GM23338 (cell line): Measurements from ENCODE around the gene SLC17A6. TPM values are rescaled to one million over a fixed set of nuclear protein-coding genes. Genes with fewer than 3 reads are reported as not detected.

Experiments
- ATAC-seq: fragments of 200-7000 bp; cut with Tn5 transposase; 3 replicates; pipeline ENCODE4 v1.9.1; 2020
- DNase-seq: peaks from one replicate; pipeline ENCODE4 v3.0.0-alpha.2; 2015; ENCODE audit warnings: low spot score
- H2AFZ ChIP-seq: fragments of 200-600 bp; sonication (generic); 2 replicates; pipeline ENCODE4 v1.8.0; 2016; ENCODE audit warnings: antibody characterized with exemption, mild to moderate bottlenecking, moderate library complexity
- H3F3A ChIP-seq: fragments of 200-600 bp; sonication (generic); replicated peaks from 2 replicates; pipeline ENCODE4 v1.8.0; 2017; ENCODE audit warnings: antibody characterized with exemption, mixed run types, low read depth
- H3K27ac ChIP-seq: fragments of 200-600 bp; sonication (generic); 2 replicates; pipeline ENCODE4 v1.6.1; 2016; ENCODE audit warnings: low read depth
- H3K27me3 ChIP-seq: fragments of 200-600 bp; sonication (generic); 2 replicates; pipeline ENCODE4 v1.8.0; 2016; ENCODE audit warnings: mild to moderate bottlenecking, mixed run types, moderate library complexity; ENCODE audit not compliant: insufficient read depth
- H3K36me3 ChIP-seq: fragments of 200-600 bp; sonication (generic); 2 replicates; pipeline ENCODE4 v1.8.0; 2016; ENCODE audit warnings: mild to moderate bottlenecking; ENCODE audit not compliant: insufficient read depth
- H3K4me1 ChIP-seq: fragments of 200-600 bp; sonication (generic); 2 replicates; pipeline ENCODE4 v1.8.0; 2016; ENCODE audit warnings: mild to moderate bottlenecking, moderate library complexity; ENCODE audit not compliant: insufficient read depth
- H3K4me2 ChIP-seq: fragments of 200-600 bp; sonication (generic); 2 replicates; pipeline ENCODE4 v1.7.1; 2017; ENCODE audit warnings: mixed run types
- H3K4me3 ChIP-seq: fragments of 200-600 bp; sonication (generic); 2 replicates; pipeline ENCODE4 v1.6.1; 2016; ENCODE audit warnings: mixed run types
- H3K79me2 ChIP-seq: fragments of 200-600 bp; sonication (generic); replicated peaks from 2 replicates; pipeline ENCODE4 v1.8.0; 2017; ENCODE audit warnings: mild to moderate bottlenecking; ENCODE audit not compliant: insufficient read depth
- H3K9me2 ChIP-seq: fragments of 200-600 bp; sonication (generic); 2 replicates; pipeline ENCODE4 v1.8.0; 2017; ENCODE audit not compliant: insufficient read depth
- H4K20me1 ChIP-seq: fragments of 200-600 bp; sonication (generic); replicated peaks from 2 replicates; pipeline ENCODE4 v1.8.0; 2017; ENCODE audit warnings: mild to moderate bottlenecking; ENCODE audit not compliant: insufficient read depth
- H3K27ac Mint-ChIP-seq: 2 replicates; pipeline ENCODE4 v1.8.0; 2020; ENCODE audit warnings: inconsistent platforms, mild to moderate bottlenecking, moderate library complexity, mixed read lengths
- H3K27me3 Mint-ChIP-seq: 3 replicates; pipeline ENCODE4 v1.8.0; 2022; ENCODE audit warnings: low read depth, mild to moderate bottlenecking, moderate library complexity, mixed read lengths, inconsistent platforms; ENCODE audit not compliant: insufficient read depth, poor library complexity
- H3K36me3 Mint-ChIP-seq: 3 replicates; pipeline ENCODE4 v1.8.0; 2021; ENCODE audit warnings: low read depth, mild to moderate bottlenecking, inconsistent platforms, moderate library complexity, mixed read lengths
- H3K4me1 Mint-ChIP-seq: 3 replicates; pipeline ENCODE4 v1.8.0; 2020; ENCODE audit warnings: mild to moderate bottlenecking, inconsistent platforms, mixed read lengths
- H3K4me3 Mint-ChIP-seq: 3 replicates; pipeline ENCODE4 v1.8.0; 2021; ENCODE audit warnings: moderate library complexity, mild to moderate bottlenecking, inconsistent platforms, mixed read lengths
- H3K9me3 Mint-ChIP-seq: 3 replicates; pipeline ENCODE4 v1.8.0; 2020; ENCODE audit warnings: moderate library complexity, mild to moderate bottlenecking, inconsistent platforms, mixed read lengths
- CREB1 ChIP-seq: fragments of 250-450 bp; sonication (Bioruptor Pico); IDR thresholded peaks from 2 replicates; pipeline ENCODE4 v1.5.0; 2020; ENCODE audit warnings: low read depth, mild to moderate bottlenecking, moderate library complexity
- CTCF ChIP-seq, 2 experiments: fragments of 200-600 bp in 1 of 2; sonication (generic) in 1 of 2; conservative IDR thresholded peaks; 2 replicates each; pipeline versions ENCODE4 v1.5.1 to v1.6.1; 2016 to 2017; ENCODE audit warnings: antibody characterized with exemption in 2 of 2, low read depth in 2 of 2, mild to moderate bottlenecking in 2 of 2, moderate library complexity in 1 of 2
- ETS1 ChIP-seq: IDR thresholded peaks from 2 replicates; pipeline ENCODE4 v1.6.1; 2016; ENCODE audit warnings: antibody characterized with exemption
- EZH2 ChIP-seq: fragments of 200-600 bp; sonication (generic); IDR thresholded peaks from one replicate; pipeline ENCODE4 v1.8.0; 2017; ENCODE audit warnings: antibody characterized with exemption, mild to moderate bottlenecking, low read depth; ENCODE audit not compliant: unreplicated experiment
- EZH2phosphoT487 ChIP-seq: fragments of 200-600 bp; sonication (generic); IDR thresholded peaks from one replicate; pipeline ENCODE4 v1.8.1; 2018; ENCODE audit warnings: antibody characterized with exemption; ENCODE audit not compliant: unreplicated experiment
- JUNB ChIP-seq: IDR thresholded peaks from one replicate; pipeline ENCODE4 v1.6.1; 2016; ENCODE audit warnings: antibody characterized with exemption; ENCODE audit not compliant: unreplicated experiment
- POLR2AphosphoS5 ChIP-seq: IDR thresholded peaks from 2 replicates; pipeline ENCODE4 v1.6.1; 2016; ENCODE audit warnings: antibody characterized with exemption, low read depth
- STAT1 ChIP-seq: IDR thresholded peaks from one replicate; pipeline ENCODE4 v1.6.1; 2016; ENCODE audit warnings: antibody characterized with exemption; ENCODE audit not compliant: unreplicated experiment
- ZNF114 ChIP-seq: fragments of 250-450 bp; sonication (Bioruptor Pico); IDR thresholded peaks from 2 replicates; pipeline ENCODE4 v1.5.0; 2020; ENCODE audit warnings: mild to moderate bottlenecking, moderate library complexity
- ZNF462 ChIP-seq: fragments of 250-450 bp; sonication (Bioruptor Pico); IDR thresholded peaks from 2 replicates; pipeline ENCODE4 v1.5.0; 2020; ENCODE audit warnings: mild to moderate bottlenecking, moderate library complexity
- polyA plus RNA-seq: library from polyadenylated mRNA; unstranded; fragments of >200 nt; fragmentation: Nextera tagmentation; extraction: Ambion mirVana; gene quantifications from 2 replicates; pipeline ENCODE4 v1.2.1, GENCODE V29; 2016
- total RNA-seq: library from RNA; depleted of rRNA; stranded (reverse); fragments of >200 nt; shearing (Covaris generic); gene quantifications from 2 replicates; pipeline ENCODE4 v1.2.3, GENCODE V29; 2014

Gene SLC17A6
- total and polyA plus RNA-seq, 2 experiments from 2014 or later, result 0.31 TPM

GRCh38 chr11:22407921-22408320, 69.7 kb downstream of the SLC17A6 start:
- Histone ChIP-seq H4K20me1 (no peaks in the 10 kb centered on the region), H3K4me1 (peaks cover 16% of the 10 kb centered on the region), H3K27ac (no peak overlapping the region), H3F3A (no peaks in the 10 kb centered on the region), H3K27me3 (no peaks in the 10 kb centered on the region), H3K79me2 (no peaks in the 10 kb centered on the region), H3K4me3 (no peak overlapping the region), H3K4me2 (no peak overlapping the region), H3K36me3 (no peaks in the 10 kb centered on the region), H2AFZ (peak overlapping the region; percentile 34; the same call in 1 of the 2 replicates), H3K9me2 (peaks cover 8% of the 10 kb centered on the region; the same call in 1 of the 2 replicates)
- ATAC-seq (peak; percentile 41; the same call in 1 of the 3 replicates), DNase-seq (peak; percentile 15)
- H3K9me3 Mint-ChIP-seq, result no peaks in the 10 kb centered on the region
- TF ChIP-seq JUNB (no peak), ZNF114 (no peak)
- peaks cover 22% of the 10 kb centered on the region for H3K4me1 Mint-ChIP-seq
- no peak overlapping the region for H3K4me3 Mint-ChIP-seq
- no peaks in the 10 kb centered on the region for H3K27me3 Mint-ChIP-seq
- H3K27ac Mint-ChIP-seq, result no peak overlapping the region
- no peaks in the 10 kb centered on the region for H3K36me3 Mint-ChIP-seq

- ATAC-seq (no peak), DNase-seq (no peak)
- no peaks in the 10 kb centered on the region for H3K4me1 ChIP-seq
- no peaks in the 10 kb centered on the region for H3F3A ChIP-seq
- no peaks in the 10 kb centered on the region for H4K20me1 ChIP-seq
- no peak overlapping the region for H3K4me3 Mint-ChIP-seq
- 0 out of 2 replicates have a peak, but pooled peaks cover 4% of the 10 kb centered on the region for H3K9me2 ChIP-seq
- no peak overlapping the region for H3K27ac ChIP-seq
- no peak overlapping the region for H3K4me2 ChIP-seq
- H3K9me3 Mint-ChIP-seq, result no peaks in the 10 kb centered on the region
- H3K4me1 Mint-ChIP-seq, result no peaks in the 10 kb centered on the region
- H3K27ac Mint-ChIP-seq, result no peak overlapping the region
- H3K79me2 ChIP-seq, result no peaks in the 10 kb centered on the region
- no peaks in the 10 kb centered on the region for H3K36me3 Mint-ChIP-seq
- no peak overlapping the region for H2AFZ ChIP-seq
- H3K27me3 Mint-ChIP-seq, result peaks cover 2% of the 10 kb centered on the region
- no peaks in the 10 kb centered on the region for H3K27me3 ChIP-seq
- no peaks in the 10 kb centered on the region for H3K36me3 ChIP-seq
- H3K4me3 ChIP-seq, result no peak overlapping the region
- TF ChIP-seq EZH2phosphoT487 (no peak), CREB1 (CRISPR knock-in tag) (no peak), POLR2AphosphoS5 (no peak), EZH2 (no peak), ZNF114 (no peak), STAT1 (no peak), ETS1 (no peak), CTCF (conservative IDR thresholded peaks at IDR 0.05; ENCODE audit: low read depth in 2 of 2) (no peak), ZNF462 (no peak)
These were observed 77.3 kb downstream of the SLC17A6 start for GRCh38 chr11:22415476-22415875.
